PFSK-1 (cell line): ENCODE results near the gene DGKI.

Source experiments
- FOXP2 ChIP-seq: optimal IDR thresholded peaks from 2 replicates; pipeline ENCODE3; 2011; ENCODE audit warnings: borderline replicate concordance, control low read depth, inconsistent platforms; ENCODE audit not compliant: insufficient read depth; ENCODE audit errors: extremely low read length, extremely low read depth
- POLR2AphosphoS5 ChIP-seq: IDR thresholded peaks from 2 replicates; pipeline ENCODE4 v1.6.1; 2012; ENCODE audit warnings: low read depth, mild to moderate bottlenecking, control low read depth, low read length, moderate library complexity
- REST ChIP-seq, 2 experiments: IDR thresholded peaks; 2 replicates each; pipeline versions ENCODE4 v1.6.1 to v1.8.0; 2011 to 2012; ENCODE audit warnings: low read depth in 2 of 2, low read length in 2 of 2, control low read depth in 1 of 2, inconsistent platforms in 1 of 2, mild to moderate bottlenecking in 1 of 2, moderate library complexity in 1 of 2; ENCODE audit not compliant: insufficient read depth in 1 of 2
- SIN3A ChIP-seq: IDR thresholded peaks from 2 replicates; pipeline ENCODE4 v1.6.1; 2012; ENCODE audit warnings: mild to moderate bottlenecking, low read length, moderate library complexity, borderline replicate concordance; ENCODE audit not compliant: insufficient read depth
- TAF1 ChIP-seq: IDR thresholded peaks from 2 replicates; pipeline ENCODE4 v1.6.1; 2012; ENCODE audit warnings: low read length, control low read depth, borderline replicate concordance; ENCODE audit not compliant: insufficient read depth

Gene DGKI

GRCh38 chr7:137402536-137403352 is 444.0 kb downstream of the DGKI start:
- TF ChIP-seq REST (IDR thresholded peaks at IDR 0.05; ENCODE audit: insufficient read depth in 1 of 2, low read depth in 2 of 2, low read length in 2 of 2) (no peak), FOXP2 (no peak), POLR2AphosphoS5 (no peak), TAF1 (no peak), SIN3A (no peak)

- TF ChIP-seq REST (IDR thresholded peaks at IDR 0.05; ENCODE audit: insufficient read depth in 1 of 2, low read depth in 2 of 2, low read length in 2 of 2) (no peak), FOXP2 (no peak), SIN3A (no peak), TAF1 (no peak), POLR2AphosphoS5 (no peak)
Observed at GRCh38 chr7:137399827-137400823, 446.6 kb downstream of the DGKI start.

- TF ChIP-seq FOXP2, result no peak
- no peak for TF ChIP-seq SIN3A
- TF ChIP-seq POLR2AphosphoS5, result no peak
- TF ChIP-seq REST (IDR thresholded peaks at IDR 0.05; ENCODE audit: insufficient read depth in 1 of 2, low read depth in 2 of 2, low read length in 2 of 2), result no peak
- TF ChIP-seq TAF1, result no peak
Observed at GRCh38 chr7:137396051-137396450, 450.7 kb downstream of the DGKI start.

- TF ChIP-seq TAF1 (no peak), FOXP2 (no peak), POLR2AphosphoS5 (no peak), SIN3A (no peak), REST (IDR thresholded peaks at IDR 0.05; ENCODE audit: insufficient read depth in 1 of 2, low read depth in 2 of 2, low read length in 2 of 2) (no peak)
Observed at GRCh38 chr7:137395420-137395819, 451.4 kb downstream of the DGKI start.
